UCSD-AML1 (cell line): Measurements from ENCODE around the gene COPE.

Source experiments
- DNase-seq: peaks from one replicate; lab custom pipeline; 2025; ENCODE audit not compliant: unreplicated experiment; lab: John Stamatoyannopoulos, UW

The COPE gene

DNA sequence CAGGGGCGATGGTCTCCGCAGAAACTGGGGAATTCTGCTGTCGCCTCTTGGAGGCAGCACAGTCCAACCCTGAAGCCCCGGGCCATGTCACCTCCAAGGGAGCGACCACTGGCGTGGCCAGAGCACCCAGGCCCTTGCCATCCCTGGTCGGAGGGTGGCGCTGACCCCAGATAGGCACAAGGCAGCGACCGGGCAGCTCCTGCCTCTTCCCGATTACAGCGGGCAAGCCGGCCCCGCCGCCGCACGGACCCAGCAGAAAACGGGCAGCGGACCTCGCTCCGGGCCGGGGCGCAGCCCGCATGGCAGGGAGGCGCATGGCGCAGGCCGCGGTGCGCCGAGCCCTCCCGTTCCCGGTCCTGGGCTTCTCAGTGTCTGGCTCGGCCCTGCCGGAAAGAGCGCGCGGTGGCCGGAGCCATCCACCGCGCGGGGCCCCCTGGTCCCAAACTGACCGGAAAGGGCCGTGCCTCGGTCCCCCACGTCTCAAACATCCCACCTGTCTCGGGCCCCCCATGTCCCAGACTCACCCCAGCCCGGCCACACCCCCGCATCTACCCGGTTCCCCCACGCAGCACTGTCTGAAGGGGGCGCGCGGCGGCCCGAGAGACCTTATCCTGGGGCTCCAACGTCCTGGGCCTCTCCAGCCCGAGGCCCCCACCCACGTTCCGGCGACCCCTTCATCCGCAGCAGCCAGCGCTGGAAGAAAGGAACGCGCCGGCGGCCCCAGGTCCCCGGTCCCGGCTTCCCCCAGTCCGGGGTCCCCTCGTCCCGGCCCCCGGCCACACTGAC lies 24.0 kb downstream of the COPE start:
- DNase-seq = peak; percentile 75

DNA sequence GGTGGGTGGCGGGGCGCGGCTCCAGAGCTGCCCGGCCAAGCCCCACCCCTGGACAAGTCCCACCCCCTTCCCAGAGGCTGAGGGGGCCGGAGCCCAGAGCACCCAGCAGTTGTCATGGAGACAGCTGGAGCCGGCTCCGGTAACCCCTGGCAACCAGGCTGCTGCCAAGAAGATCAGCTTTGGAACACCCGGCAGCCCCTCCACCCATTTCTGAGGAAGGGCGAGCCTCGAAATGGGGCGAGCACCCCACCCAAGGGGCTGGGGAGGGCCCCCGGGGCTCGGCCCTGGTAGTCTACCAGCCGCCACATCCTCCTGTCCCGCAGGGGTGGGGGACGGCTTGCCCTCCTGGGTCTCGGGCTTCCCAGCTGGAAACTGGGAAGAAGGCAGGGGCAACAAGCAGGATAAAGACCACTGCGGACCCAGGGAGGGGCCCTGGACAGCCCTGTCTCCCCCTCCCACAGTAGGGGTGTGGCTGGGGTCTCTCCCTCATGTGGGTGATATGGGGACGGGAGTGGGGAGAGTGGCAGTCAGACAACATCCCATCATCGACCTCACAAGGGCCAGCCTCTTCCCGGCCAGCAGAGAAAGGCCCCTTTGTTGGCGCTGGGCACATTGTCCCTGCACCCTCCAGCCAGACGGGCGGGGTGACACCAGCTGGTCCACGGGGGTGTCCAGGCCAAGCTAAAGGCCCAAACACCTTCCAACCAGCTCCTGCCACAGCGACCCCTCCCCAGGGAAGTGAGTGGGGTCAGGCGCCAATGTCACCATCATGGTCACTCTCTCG lies 24.7 kb downstream of the COPE start:
- no peak for DNase-seq

DNA sequence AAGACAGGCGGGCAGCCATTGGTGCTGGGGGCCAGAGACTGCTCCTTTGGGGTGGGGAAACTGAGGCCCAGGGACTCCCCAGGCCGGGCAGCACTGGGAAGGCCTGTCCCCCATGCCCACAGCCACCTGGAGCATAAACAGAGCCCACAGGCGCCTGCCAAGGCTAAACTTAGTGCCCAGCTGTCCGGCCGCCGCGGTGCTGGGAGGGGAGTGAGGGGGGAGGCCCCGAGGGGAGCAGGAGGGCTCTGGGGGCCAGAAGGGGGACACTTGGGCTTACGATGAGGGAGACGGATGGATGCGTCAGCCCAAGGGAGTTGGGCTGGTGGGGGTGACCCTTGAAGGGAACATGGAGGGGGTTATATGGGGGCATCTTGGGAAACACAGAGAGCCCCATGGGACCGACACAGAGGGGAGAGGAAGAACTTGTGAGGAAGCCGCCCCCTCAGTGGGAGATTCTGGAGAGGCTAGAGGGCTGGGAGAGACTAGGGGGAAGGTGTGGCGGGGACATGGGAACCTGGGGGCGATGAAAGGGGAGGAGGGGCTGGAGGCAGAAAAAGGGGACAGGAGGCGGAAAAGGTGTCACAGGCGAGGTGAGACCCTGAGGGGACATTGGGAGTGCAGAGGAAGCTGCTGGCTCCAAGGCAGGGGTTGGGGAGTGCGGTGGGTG lies 25.5 kb downstream of the COPE start:
- no peak for DNase-seq

DNA sequence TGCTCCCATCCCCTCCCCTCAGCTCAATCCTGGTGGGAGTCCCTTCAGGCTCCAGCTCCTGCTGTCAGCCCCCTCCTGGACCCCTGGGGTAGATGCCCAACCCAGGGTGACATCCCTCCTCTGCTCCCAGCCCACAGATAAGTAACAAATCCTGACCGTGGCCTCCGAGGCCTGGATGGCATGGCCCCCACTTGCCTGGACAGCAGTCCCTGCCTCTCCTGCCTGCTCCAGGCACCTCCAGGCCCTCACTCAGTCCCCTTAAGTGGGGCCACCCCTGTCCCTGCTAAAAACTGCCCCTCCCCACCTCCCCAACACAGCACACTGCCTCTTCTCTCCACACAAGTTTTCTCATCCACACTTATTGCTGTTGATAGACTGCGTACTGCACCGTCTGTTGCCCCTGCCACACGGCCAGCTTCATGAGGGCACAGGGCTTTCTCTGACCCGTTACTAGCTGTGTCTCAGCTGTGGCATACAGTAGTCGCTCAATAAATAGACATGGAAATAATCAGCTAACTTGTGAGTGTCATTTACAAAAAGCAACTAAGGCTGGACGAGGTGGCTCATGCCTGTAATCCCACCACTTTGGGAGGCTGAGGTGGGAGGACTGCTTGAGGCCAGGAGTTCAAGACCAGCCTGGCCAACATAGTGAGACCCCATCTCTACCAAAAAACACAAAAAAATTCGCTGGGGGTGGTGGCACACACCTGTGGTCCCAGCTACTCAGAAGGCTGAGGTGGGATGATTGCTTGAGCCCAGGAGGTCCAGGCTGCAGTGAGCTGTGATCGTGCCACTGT lies 29.0 kb downstream of the COPE start:
- DNase-seq = no peak

DNA sequence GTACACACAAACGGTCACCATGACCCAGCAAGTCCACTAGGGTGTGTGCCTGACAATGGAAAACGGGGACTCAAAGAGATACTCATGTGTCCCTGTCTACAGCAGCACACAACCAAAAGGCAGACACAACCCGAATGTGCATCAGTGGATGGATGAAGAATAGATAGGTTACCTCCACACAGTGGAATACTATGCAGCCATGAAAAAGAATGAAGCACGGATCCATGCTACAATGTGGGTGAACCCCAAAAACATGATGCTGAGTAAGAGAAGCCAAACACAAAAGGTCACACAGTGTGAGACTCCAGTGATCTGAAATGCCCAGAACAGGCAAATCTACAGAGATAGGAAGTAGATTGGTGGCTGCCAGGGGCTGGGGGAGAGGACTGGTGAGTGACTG lies 32.2 kb downstream of the COPE start:
- DNase-seq = no peak

DNA sequence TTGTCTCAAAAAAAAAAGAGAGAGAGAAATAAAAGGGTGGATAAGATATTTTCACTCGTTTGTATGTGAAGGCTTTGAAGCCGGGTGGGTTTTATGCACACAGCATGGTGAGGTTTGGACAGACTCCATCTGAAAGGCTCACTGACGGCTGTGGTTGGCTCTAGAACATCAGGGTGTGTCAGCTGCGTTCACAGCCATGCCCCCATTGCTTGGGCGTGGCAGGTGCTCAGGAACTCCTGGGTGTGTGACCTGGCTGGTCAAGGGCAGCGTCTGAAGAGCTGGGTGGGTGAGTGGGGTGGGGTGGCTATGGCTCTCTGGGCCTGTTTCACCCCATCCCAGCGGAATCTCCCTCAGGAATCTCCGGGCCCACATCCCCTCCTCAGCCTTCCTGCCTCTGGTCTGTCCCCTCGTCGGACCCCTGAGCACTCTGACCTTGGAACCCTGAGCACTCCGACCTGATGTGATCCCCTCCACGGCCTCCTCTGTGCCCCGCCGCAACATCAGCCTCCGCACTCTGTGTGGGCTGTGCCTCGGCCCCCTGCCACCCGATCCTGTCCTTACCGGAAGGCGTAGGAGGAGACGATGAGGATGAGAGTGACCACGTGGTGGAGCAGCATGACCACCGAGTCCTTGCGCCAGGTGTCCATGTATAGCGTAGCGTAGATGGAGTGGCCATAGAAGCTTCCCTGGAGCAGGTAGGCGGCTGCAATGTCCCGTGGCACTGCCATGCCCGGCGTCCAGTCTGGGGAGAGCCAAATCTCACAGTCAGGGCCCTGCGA lies 35.5 kb downstream of the COPE start:
- no peak for DNase-seq

DNA sequence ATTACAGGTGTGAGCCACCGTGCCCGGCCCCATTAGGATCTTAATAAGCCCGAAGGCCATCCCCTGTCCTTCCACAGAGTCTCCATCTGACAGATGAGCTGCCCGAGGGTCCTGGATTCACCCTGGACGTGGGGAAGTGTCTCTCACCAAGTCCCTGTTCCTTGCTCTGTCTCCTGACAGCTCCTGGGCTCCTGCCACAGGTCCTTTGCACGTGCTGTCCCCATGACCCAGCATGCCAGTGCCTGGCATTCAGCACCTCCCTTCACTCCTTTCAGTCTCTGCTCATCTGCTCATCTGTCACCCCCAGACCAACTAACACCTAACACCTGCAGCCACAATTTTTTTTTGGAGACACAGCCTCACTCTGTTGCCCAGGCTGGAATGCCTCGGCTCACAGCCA lies 37.7 kb downstream of the COPE start:
- no peak for DNase-seq

DNA sequence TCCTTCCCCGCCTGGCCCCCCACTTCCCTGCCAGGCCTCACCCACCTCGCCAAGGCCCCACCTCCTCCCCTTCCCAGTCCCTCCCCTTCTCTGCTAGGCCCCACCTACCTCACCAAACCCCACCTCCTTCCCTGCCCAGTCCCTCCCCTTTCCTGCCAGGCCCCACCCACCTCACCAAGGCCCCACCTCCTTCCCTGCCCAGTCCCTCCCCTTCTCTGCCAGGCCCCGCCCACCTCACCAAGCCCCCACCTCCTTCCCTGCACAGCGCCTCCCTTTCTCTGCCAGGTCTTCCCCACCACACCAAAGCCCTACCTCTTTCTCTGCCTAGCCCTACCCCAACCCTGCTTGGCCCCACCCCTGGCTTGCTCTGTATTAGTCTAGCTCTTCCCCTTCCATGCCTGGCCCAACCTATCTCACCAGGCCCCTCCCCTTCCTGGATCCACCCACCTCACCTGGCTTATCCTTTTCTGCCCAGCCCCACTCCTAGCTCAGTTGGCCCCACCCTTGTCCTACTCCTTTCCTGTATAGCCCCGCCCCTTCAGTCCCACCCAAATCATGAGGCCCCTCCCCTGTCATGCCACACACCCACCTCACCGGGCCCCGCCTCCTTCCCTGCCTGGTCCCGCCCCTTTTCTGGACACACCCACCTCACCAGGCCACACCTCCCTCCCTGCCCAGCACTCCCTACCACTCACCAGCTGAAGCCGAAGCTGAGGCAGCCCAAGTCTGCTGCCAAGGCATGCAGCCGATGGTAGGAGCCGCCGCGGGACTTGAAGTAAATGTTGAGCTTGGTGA lies 39.4 kb downstream of the COPE start:
- DNase-seq = peak; percentile 29

DNA sequence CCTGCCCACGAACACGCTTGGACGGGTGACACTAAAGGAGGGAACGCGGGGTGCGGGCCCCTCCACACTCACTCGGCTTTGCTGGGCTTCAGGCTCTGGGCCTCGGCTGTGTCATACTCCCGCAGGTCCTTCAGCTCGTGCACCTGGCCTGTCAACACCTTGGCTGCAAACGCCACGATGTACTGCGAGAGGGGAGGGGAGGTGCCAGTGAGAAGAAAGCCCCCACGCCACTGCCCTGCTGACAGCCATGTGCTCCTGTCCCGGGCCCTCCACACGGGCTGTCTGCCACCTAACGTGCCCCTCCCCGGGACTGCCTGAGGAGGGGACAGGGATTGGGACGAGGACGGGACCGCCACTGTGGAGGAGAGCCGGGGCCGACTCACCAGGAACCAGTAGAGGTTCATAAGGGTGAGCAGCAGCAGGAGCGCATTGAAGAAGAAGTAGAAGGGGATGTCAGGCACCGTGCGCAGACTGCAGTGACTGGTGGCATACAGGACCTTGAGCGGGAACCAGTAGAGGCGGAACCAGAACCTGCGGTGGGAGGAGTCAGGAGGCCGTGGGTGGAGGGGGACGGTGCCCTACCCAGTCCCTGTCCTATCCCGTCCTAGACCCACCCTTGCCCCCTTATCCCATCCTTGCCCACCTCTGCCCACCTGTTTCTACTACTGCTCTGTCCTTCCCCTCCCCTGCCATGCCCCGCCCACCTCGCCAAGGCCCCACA lies 40.2 kb downstream of the COPE start:
- DNase-seq = no peak

DNA sequence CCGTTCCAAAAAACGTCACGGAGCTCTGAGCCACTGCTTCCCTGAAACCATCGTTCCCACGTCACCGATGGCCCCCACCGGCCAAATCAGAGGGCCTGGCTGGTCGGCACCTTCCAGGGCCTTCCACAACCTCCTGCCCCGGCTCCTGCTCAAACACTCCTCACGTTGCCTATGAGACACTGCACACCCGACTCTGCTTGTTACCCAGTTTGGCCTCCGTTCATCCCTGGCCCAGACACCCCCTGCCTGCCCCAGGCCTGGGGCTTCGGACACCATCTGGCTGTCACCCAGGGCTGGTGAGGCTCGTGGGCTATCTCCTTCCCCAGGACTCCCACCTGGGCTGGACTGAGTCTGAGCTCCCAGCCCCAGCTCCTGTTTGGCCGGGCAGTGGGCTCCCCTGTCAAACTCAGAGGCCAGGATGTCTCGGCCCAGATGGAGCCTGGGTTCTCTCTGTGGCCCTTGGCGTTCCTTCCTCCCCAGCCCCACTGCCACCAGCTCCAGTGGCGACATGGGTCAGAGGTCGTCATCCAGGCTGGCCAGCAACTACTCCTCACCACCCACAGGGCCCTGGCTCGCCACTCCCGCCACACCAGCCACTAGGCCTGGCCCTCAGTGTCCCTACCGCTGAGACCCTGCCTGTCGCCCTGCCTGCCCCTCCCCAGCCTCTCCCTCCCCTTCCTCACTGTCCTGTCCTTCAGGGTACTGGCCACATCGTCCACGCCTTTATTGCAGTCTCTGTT lies 41.0 kb downstream of the COPE start:
- DNase-seq = no peak

DNA sequence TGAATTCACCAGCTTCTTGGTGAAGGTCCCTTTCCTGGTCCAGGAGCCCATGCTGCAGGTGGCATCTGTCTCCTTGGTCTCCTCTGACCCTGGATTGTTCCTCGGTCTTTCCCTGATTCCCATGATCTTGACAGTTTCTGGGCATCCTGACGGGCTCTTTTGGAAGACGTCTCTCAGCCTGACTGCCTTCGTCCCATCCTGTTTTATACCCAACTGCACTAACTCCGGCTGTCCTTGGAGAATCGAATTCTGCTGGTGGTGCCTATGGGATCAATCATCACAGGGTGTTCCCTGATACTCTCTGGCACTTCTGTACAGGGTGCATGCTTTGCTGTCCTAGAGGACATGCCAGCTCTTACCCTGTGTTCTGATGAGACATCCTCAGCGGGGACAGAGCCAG lies 42.3 kb downstream of the COPE start:
- DNase-seq = no peak

DNA sequence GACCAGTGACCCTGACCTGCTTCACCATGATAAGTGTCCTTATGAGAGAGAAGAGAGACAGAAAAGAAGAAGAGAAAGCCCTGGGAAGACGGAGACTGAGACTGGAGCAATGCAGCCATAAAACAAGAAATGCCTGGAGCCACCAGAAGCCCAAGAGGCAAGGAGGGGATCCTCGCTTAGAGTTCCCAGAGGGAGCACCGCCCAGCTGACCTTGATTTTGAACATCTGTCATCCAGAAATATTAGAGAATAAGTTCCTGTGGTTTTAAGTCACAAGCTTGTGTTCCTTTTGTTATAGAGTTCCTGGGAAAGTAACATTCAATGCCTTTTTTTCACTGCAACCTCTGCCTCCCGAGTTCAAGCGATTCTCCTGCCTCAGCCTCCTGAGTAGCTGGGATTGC lies 43.5 kb downstream of the COPE start:
- DNase-seq = no peak

DNA sequence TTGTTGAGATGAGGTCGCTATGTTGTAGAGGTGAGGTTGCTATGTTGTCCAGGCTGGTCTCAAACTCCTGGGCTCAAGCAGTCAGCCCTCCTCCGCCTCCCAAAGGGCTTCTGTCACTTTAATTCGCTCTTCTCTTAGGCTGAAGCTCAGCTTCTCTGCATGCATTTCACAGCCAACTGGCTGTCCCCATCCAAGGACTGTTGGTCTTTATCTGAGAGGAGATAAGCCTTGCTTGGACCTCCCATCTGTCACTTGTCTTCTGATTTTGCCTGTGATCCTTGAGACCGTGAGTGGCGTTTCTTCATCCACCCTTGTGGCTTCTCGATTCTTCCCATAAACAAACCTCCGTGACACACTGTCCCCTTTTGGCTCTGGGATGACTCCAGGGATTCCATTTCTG lies 47.6 kb downstream of the COPE start:
- DNase-seq = no peak

DNA sequence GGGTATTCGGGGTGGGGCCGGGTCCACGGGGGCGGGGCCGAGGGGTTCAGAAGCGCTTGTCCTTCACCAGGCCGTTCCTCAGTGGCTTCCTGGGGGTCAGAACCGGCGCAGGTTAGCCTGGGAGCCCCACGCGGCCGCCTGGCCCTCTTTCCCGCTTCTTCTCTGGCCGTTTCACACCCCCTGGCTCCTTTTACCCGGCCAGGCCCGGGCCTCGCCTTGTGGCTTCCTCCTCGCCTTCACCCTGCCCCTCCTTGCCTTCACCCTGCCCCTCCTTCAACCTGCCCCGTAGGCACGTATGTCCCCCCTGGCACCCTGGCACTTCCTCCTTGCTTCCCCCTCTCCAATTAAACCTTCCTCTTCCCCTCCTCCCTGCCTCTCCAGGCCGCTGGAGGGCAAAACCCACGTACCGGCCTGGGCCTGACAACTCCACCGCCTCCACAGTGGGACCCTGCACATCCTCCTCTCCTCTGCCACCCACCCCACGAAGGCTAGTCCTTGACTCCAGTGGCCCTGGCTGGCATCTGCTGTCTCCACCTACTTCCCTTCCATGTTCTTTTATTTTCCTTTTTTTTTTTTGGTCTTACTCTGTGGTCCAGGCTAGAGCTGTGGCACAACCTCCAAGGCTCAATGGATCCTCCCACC lies 48.5 kb downstream of the COPE start:
- DNase-seq = no peak

DNA sequence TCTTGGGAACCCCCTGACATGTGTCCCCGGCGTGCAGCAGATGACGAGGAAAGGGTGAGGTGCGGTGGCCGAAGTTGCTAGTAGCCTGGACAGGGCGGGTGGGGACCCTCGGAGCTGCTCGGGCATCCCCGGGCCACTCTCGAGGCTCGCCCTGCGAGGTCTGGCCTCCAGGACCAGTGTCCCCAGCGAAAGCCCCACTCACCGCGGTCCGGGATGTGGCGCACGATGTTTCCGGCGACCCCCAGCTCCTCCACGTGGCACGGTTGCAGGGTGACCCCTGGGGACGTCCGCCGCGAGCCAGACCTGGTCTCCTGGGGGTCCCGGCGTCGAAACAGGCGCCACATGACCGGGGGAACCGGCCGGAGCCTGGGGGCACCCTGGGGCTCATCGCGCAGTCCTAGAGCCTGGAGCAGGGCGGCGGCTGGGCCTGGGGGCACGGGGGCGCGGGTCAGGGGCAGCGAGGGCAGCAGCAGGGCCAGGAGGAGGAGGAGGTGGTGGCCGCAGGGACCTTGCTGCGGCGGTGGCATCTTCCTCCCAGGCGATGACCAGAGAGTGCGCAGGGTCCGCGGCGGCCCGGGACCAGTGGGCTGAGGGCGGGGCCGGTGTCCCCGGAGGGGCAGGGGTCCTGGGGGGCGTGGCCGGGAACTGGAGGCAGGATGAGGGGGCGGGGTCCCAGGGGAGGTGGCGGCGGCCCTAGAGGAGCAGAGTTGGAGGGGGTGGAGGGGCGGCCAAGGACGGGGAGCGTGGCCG lies 49.2 kb downstream of the COPE start:
- no peak for DNase-seq

DNA sequence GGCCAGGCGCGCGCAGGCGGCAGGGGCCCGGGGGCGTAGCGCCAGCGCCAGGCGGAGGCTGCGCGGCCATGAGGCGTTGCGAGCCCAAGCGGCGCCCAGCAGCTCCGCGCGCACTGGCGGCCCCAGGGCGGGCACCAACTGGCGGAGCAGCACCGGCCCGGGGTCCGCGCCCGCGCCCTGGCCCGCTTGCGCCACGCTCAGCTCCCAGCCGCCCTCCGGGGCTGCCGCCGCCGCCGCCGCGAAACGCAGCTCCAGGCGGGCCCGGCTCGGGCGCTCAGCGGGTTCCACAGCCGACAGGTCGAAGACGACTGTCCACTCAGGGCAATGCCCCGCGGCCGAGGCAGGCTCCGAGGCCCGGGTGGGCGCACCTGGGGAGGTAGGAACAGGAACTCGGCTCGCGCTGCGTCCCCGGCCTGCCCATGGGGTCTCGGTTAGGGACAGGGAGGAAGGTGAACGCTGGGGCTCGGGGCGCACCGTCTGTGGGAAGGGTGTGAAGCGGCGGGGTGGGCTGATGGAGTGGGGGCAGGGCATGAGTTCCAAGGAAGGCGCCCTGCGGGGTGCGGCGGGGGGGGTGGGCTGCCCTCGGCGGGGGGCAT lies 50.1 kb downstream of the COPE start:
- DNase-seq = no peak
